Thymus (tissue), 11 donors: ENCODE data around the gene ARHGEF7. TPM values are rescaled to one million over a fixed set of nuclear protein-coding genes. Genes with fewer than 3 reads are reported as not detected.

Source experiments
- DNase-seq, 9 donors: peaks; one replicate each; pipeline ENCODE4 v3.0.0-alpha.2; 2013; ENCODE audit warnings: low spot score in 9 of 9, low read depth in 6 of 9, missing footprints in 1 of 9
- H3K27ac ChIP-seq, 2 donors: one replicate each; pipeline ENCODE4 v1.5.1; 2013; ENCODE audit warnings: control low read depth in 1 of 2, low read depth in 1 of 2, low read length in 1 of 2, mild to moderate bottlenecking in 1 of 2, moderate library complexity in 1 of 2
- H3K27me3 ChIP-seq, 2 donors: one replicate each; pipeline ENCODE4 v1.5.1; 2013; ENCODE audit warnings: low read length in 1 of 2; ENCODE audit not compliant: control insufficient read depth in 2 of 2, insufficient read depth in 1 of 2
- H3K36me3 ChIP-seq, 2 donors: one replicate each; pipeline ENCODE4 v1.5.1; 2013; ENCODE audit warnings: low read length in 1 of 2, mild to moderate bottlenecking in 1 of 2, moderate library complexity in 1 of 2; ENCODE audit not compliant: control insufficient read depth in 2 of 2, insufficient read depth in 2 of 2
- H3K4me1 ChIP-seq, 2 donors: one replicate each; pipeline ENCODE4 v1.5.1; 2013; ENCODE audit warnings: low read length in 2 of 2; ENCODE audit not compliant: control insufficient read depth in 2 of 2, insufficient read depth in 2 of 2
- H3K4me3 ChIP-seq, 2 donors: one replicate each; pipeline ENCODE4 v1.5.1; 2013; ENCODE audit warnings: low read length in 2 of 2, control low read depth in 1 of 2, mild to moderate bottlenecking in 1 of 2
- H3K9me3 ChIP-seq, 2 donors: one replicate each; pipeline ENCODE4 v1.5.1; 2013; ENCODE audit warnings: low read length in 1 of 2, mild to moderate bottlenecking in 1 of 2; ENCODE audit not compliant: control insufficient read depth in 2 of 2, insufficient read depth in 1 of 2
- WGBS: extraction: QIAGEN DNeasy Blood & Tissue Kit; methylation state at CpG from one replicate; pipeline ENCODE4 v1.1.7; 2013; 5-methylcytosine and 5-hydroxymethylcytosine counted together
- polyA plus RNA-seq: library from polyadenylated mRNA; stranded (reverse); fragments of 200-250 nt; gene quantifications from one replicate; pipeline ENCODE4 v1.2.3, GENCODE V29; 2013
- total RNA-seq: library from RNA; stranded (reverse); fragments of 120-200 nt; gene quantifications from one replicate; pipeline ENCODE4 v1.2.4, GENCODE V29; 2013
- donor health status: healthy.

The ARHGEF7 gene
- total and polyA plus RNA-seq, 2 donors = 60.4 to 71.9 TPM

DNA sequence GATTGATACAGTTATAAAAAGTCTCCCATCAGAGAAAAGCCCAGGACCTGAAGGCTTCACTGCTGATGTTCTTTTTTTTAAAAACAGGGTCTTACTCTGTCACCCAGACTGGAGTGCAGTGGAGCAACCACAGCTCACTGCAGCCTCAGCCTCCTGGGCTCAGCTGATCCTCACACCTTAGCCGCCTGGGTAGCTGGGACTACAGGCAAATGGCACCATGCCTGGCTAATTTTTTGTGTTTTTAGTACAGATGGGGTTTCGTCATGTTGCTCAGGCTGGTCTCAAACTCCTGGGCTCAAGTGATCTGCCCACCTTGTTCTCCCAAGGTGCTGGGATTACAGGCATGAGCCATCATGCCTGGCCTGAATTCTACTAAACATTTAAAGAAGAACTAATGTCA lies 238.4 kb downstream of the ARHGEF7 start:
- Histone ChIP-seq H3K36me3 (no peaks in the 10 kb centered on the region), H3K4me3 (no peak overlapping the region), H3K27ac (no peak overlapping the region), H3K27me3 (no peaks in the 10 kb centered on the region), H3K9me3 (peaks cover 0 to 3% of the 10 kb centered on the region in 2 donors), H3K4me1 (no peaks in the 10 kb centered on the region)
- DNase-seq = no peak
- WGBS = 93% methylated on average over 2 of the region's 2 CpGs

DNA sequence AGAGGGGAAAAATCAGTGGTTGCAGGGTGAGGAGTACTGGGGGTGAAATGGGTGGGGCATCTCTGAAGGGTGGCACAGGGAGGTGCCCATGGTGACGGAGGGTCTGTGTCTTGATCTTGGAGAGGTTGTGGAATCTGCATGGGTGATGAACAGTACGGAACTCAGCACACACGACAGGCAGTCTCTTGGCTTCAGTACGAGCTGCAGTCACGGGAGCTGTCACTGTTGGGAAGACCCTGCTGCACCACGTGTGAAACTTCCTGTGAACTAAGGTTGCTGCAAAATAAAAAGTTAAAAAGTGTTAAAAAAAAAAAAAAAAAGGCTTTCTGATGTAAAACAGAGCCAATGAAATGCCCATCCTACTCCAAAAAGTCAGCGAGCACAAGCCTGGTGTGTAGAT lies 239.7 kb downstream of the ARHGEF7 start:
- 57% methylated on average over 7 of the region's 7 CpGs for WGBS
- no peak for DNase-seq
- H3K27me3 ChIP-seq = peaks cover 0 to 2% of the 10 kb centered on the region in 2 donors
- H3K4me1 ChIP-seq = no peaks in the 10 kb centered on the region
- H3K27ac ChIP-seq = no peak overlapping the region
- peaks cover 0 to 3% of the 10 kb centered on the region in 2 donors for H3K9me3 ChIP-seq
- no peaks in the 10 kb centered on the region for H3K36me3 ChIP-seq
- no peak overlapping the region for H3K4me3 ChIP-seq

Other genes starting within 250 kb of the ARHGEF7 start
- 85.8 TPM for gene ANKRD10, start 200.2 kb upstream of the ARHGEF7 start, total RNA-seq
- 207 TPM for gene ANKRD10, start 200.2 kb upstream of the ARHGEF7 start, polyA plus RNA-seq
- 0.80 TPM for gene TEX29, start 205.3 kb downstream of the ARHGEF7 start, total RNA-seq
- 10.1 TPM for gene TEX29, start 205.3 kb downstream of the ARHGEF7 start, polyA plus RNA-seq